ENCODE measurements around the gene FAM124A. TPM values are rescaled to one million over a fixed set of nuclear protein-coding genes. Genes with fewer than 3 reads are reported as not detected.

Gene FAM124A
- total RNA-seq, 1 donor from 2014 or later, result 1.8 TPM

DNA sequence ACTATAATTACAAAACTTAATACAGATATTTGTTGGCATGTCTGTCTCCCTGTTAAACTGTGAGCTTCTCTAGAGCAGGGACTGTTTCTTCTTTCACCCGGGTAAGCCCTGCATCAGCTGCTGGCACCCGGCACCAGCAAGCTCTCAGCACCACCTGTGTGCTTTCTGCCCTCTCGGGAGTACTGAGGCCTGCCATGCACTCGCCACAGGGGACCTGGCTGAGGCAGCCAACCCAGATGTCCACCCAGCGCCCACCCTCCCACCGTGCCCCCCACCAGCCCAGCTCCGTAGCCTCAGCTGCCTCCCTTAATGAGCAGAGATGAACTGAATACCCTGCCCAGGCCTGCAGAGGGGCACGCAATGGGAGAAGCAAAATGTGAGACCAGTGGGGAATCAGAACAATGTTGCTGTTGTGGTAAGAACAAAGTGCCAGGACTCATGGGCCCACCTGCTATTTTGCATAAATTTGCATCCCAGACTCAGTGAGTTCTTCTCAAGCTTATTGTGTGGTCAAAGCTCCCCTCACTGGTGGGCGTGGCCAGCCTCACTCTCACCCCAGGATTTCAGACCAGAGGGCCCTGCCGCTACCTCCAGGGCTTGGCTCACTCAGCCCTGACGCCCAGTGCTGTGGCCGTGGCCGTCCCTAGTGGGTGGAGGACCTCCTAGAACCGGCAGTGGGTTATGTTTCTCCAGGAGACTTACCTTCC is 102.7 kb downstream of the FAM124A start:
- H3K27me3 Mint-ChIP-seq (ENCODE audit: unreplicated experiment), result peaks cover 2% of the 10 kb centered on the region
- H3K27ac Mint-ChIP-seq (ENCODE audit: unreplicated experiment), result no peak overlapping the region
- no peak overlapping the region for H3K4me3 Mint-ChIP-seq (ENCODE audit: unreplicated experiment)
- TF ChIP-seq, protein P1, sequence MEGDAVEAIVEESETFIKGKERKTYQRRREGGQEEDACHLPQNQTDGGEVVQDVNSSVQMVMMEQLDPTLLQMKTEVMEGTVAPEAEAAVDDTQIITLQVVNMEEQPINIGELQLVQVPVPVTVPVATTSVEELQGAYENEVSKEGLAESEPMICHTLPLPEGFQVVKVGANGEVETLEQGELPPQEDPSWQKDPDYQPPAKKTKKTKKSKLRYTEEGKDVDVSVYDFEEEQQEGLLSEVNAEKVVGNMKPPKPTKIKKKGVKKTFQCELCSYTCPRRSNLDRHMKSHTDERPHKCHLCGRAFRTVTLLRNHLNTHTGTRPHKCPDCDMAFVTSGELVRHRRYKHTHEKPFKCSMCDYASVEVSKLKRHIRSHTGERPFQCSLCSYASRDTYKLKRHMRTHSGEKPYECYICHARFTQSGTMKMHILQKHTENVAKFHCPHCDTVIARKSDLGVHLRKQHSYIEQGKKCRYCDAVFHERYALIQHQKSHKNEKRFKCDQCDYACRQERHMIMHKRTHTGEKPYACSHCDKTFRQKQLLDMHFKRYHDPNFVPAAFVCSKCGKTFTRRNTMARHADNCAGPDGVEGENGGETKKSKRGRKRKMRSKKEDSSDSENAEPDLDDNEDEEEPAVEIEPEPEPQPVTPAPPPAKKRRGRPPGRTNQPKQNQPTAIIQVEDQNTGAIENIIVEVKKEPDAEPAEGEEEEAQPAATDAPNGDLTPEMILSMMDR (IDR thresholded peaks at IDR 0.05), result no peak
- H3K36me3 Mint-ChIP-seq (ENCODE audit: unreplicated experiment), result no peaks in the 10 kb centered on the region
- H3K9me3 Mint-ChIP-seq (ENCODE audit: unreplicated experiment), result no peaks in the 10 kb centered on the region
- no peak for DNase-seq (ENCODE audit: extremely low spot score, unreplicated experiment)
- H3K4me1 Mint-ChIP-seq (ENCODE audit: unreplicated experiment), result peaks cover 2% of the 10 kb centered on the region

DNA sequence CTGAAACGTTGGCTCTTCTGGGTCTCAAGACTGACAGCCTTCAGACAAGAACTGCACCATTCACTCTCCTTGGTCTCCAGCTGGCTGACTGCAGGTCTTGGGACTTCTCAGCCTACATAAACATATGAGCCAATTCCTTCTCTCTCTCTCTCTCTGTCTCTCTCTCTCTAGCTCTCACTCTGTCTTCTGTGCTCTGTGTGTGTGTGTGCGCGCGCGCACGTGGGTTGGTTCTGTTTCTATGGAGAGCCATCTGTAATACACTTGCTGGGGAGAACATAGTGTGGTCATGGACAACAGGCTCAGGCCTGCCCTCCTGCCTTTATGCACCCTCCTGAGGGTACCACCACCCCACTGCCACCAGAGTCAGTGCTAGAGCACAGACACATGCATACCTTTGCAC is 103.6 kb downstream of the FAM124A start:
- TF ChIP-seq, protein P1 (IDR thresholded peaks at IDR 0.05), result no peak
- Mint-ChIP-seq H3K27ac (ENCODE audit: unreplicated experiment) (no peak overlapping the region), H3K9me3 (ENCODE audit: unreplicated experiment) (no peaks in the 10 kb centered on the region), H3K36me3 (ENCODE audit: unreplicated experiment) (no peaks in the 10 kb centered on the region), H3K4me1 (ENCODE audit: unreplicated experiment) (peaks cover 2% of the 10 kb centered on the region), H3K4me3 (ENCODE audit: unreplicated experiment) (no peak overlapping the region), H3K27me3 (ENCODE audit: unreplicated experiment) (peaks cover 2% of the 10 kb centered on the region)
- DNase-seq (ENCODE audit: extremely low spot score, unreplicated experiment), result no peak

DNA sequence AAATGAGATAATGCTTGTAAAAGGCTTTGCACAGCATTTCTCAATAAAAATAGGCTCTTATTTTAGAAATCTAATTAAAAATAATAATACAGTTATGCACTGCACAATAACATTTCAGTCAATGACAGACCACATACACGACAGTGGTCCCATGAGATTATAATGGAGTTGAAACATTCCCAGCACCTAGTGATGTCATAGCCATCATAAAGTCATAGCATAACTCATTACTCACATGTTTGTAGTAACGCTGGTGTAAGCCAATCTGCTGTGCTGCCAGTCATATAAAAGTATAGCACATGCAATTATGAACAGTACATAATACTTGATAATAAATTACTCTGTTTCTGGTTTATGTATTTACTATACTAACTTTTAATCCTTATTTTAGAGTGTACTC is 104.6 kb downstream of the FAM124A start:
- Mint-ChIP-seq H3K4me3 (ENCODE audit: unreplicated experiment) (no peak overlapping the region), H3K4me1 (ENCODE audit: unreplicated experiment) (no peaks in the 10 kb centered on the region), H3K9me3 (ENCODE audit: unreplicated experiment) (no peaks in the 10 kb centered on the region), H3K27ac (ENCODE audit: unreplicated experiment) (no peak overlapping the region), H3K27me3 (ENCODE audit: unreplicated experiment) (peaks cover 5% of the 10 kb centered on the region), H3K36me3 (ENCODE audit: unreplicated experiment) (no peaks in the 10 kb centered on the region)
- TF ChIP-seq, protein P1 (IDR thresholded peaks at IDR 0.05), result no peak
- DNase-seq (ENCODE audit: extremely low spot score, unreplicated experiment), result no peak

DNA sequence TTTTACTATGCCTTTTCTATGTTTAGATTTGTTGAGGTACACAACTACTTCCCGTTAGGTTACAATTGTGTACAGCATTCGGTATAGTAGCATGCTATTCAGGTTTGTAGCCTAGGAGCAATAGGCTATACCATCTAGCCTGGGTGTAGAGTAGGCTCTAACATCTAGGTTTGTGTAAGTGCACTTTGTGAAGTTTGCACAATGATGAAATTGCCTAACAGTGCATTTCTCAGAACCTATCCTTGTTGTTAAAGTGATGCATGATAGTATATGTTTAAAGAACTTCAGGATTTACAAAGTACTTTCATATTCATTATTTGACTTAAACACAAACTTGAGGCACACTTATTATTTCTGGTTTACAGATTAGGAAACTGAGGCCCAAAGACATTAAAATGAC is 105.8 kb downstream of the FAM124A start:
- Mint-ChIP-seq H3K36me3 (ENCODE audit: unreplicated experiment) (no peaks in the 10 kb centered on the region), H3K9me3 (ENCODE audit: unreplicated experiment) (no peaks in the 10 kb centered on the region), H3K4me3 (ENCODE audit: unreplicated experiment) (no peak overlapping the region), H3K27me3 (ENCODE audit: unreplicated experiment) (peaks cover 5% of the 10 kb centered on the region), H3K27ac (ENCODE audit: unreplicated experiment) (no peak overlapping the region), H3K4me1 (ENCODE audit: unreplicated experiment) (no peaks in the 10 kb centered on the region)
- TF ChIP-seq, protein P1 (IDR thresholded peaks at IDR 0.05), result no peak
- DNase-seq (ENCODE audit: extremely low spot score, unreplicated experiment), result no peak

DNA sequence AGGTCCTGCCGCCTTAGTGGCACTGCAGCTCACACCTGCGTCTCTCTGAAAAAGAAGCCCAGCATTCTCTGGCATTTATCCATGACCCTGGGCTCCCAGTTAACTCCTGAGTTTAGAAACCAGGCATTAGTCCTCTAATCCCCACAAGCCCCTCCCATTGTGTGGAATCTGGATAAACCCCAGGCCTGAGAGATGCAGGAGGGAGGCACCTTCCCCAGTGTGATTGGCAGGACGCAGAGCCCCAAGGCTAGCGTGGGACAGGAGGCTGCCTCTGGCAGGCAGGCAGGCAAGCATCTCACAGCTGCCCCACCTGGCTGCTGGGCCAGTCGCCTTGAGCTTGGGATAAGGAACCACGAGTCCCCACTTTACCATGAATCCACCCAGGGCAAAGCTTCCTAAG is 106.3 kb downstream of the FAM124A start:
- Mint-ChIP-seq H3K36me3 (ENCODE audit: unreplicated experiment) (no peaks in the 10 kb centered on the region), H3K4me1 (ENCODE audit: unreplicated experiment) (no peaks in the 10 kb centered on the region), H3K27ac (ENCODE audit: unreplicated experiment) (no peak overlapping the region), H3K4me3 (ENCODE audit: unreplicated experiment) (no peak overlapping the region), H3K9me3 (ENCODE audit: unreplicated experiment) (no peaks in the 10 kb centered on the region), H3K27me3 (ENCODE audit: unreplicated experiment) (peaks cover 5% of the 10 kb centered on the region)
- TF ChIP-seq, protein P1 (IDR thresholded peaks at IDR 0.05), result no peak
- DNase-seq (ENCODE audit: extremely low spot score, unreplicated experiment), result no peak

All from osteocyte (in vitro differentiated cells).